Measurements from ENCODE around the gene GNAI3.

The GNAI3 gene

DNA sequence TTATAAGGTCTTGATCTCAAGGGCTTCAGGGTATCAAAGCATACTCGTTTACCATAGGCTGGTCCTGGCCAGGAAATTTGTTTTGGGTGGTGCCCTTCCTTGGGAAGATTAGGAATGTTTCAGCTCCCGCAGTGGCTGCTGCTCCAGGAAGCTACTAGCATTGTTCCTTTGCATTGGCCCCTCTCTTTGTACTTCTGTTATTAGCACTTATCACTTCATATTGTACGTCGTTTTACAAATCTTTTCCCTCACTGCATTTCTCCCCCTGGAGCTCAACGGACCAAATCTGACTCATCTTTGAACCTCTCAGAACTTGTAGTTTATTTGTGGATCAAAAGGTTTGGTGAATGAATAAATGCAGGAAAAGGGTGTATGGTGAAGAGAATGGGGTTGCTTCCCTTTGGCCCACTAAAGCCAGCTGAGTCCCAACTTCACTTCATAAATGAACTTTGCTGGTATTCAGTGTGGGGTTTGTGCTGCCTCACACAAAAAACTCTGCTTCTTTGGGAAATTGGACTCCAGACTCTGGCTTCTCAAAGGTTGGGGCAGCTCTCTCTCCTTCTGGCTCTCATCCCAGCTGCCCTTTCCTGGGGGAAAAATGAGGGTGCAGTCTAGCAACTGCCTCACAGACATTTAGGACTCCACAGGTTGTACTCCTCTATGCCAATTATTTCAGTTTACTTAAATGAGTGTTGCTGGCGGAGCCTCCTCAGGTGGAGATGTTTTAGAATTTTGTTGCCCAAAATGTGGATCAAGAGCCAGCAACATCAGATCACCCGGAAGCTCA, 65.1 kb downstream of the GNAI3 start:
- TF ChIP-seq, protein P1, sequence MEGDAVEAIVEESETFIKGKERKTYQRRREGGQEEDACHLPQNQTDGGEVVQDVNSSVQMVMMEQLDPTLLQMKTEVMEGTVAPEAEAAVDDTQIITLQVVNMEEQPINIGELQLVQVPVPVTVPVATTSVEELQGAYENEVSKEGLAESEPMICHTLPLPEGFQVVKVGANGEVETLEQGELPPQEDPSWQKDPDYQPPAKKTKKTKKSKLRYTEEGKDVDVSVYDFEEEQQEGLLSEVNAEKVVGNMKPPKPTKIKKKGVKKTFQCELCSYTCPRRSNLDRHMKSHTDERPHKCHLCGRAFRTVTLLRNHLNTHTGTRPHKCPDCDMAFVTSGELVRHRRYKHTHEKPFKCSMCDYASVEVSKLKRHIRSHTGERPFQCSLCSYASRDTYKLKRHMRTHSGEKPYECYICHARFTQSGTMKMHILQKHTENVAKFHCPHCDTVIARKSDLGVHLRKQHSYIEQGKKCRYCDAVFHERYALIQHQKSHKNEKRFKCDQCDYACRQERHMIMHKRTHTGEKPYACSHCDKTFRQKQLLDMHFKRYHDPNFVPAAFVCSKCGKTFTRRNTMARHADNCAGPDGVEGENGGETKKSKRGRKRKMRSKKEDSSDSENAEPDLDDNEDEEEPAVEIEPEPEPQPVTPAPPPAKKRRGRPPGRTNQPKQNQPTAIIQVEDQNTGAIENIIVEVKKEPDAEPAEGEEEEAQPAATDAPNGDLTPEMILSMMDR (IDR thresholded peaks at IDR 0.05; ENCODE audit: low read depth, low read length), result no peak

DNA sequence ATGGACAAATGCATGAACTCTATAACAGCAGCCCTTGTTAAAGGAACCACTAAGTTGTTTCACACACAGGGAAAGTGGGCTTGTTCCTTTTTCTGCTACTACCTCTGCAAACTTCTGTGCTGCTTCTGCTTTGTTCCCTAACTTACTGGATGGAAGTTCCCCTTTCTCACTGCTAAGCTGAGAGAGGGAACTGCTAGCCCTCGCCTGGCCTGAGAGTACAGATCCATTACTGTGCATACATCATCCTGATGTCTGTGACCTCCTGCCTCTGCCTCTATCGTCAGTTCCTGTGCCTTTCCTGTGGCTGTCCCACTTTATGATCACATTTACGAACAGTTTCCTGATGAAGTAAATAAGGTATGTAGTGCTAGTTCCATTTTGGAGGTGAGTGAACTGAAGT, 67.5 kb downstream of the GNAI3 start:
- H3K4me3 ChIP-seq (ENCODE audit: low read depth, low read length), result no peak overlapping the region
- TF ChIP-seq, protein P1 (IDR thresholded peaks at IDR 0.05; ENCODE audit: low read depth, low read length), result no peak

More for the DNA sequence above, 65.1 kb downstream of the GNAI3 start:
- H3K4me3 ChIP-seq (ENCODE audit: low read depth, low read length), result no peak overlapping the region

DNA sequence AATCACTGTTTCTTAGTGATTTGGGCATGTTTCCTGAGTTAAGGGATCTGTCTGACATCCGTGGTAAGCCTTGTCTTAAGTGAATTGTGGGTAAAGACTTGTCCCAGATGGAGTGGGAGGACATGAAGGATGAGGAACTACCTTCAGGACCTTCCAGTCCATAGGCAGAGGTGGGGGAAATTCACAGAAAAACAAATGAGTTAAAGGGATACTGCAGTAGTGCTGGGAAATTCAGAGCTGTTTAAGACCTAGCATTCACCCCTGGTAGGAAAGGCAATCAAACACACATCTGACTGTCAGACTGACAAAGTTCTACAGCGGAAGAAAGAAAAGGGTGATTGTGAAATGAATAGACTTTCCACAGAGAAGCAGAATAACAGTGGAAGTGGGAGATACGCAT, 68.0 kb downstream of the GNAI3 start:
- TF ChIP-seq, protein P1 (IDR thresholded peaks at IDR 0.05; ENCODE audit: low read depth, low read length), result no peak
- H3K4me3 ChIP-seq (ENCODE audit: low read depth, low read length), result no peak overlapping the region

DNA sequence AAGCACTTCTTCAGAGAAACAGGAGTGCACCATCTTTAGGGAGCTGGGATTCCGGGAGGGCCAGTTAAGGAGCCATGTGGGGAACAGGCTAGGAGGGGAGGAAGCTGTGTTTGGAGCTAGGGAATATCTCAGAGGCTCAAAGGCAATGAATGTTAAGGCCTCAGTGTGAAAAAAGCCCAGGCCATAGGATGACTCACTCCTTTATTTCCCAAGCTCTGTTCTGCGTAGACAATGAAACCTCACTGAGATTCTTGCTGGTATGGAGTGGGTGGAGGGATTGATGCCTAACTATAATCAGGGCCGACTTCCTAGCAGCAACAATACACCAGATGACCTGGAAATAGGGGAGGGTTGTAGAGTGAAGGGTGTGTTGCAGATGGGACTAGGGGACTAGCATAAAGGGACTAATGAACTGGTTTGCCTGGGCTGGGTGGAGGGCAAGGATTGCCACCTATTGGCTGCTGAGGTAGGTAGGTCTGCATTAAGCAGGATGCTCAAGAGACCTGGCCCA, 68.9 kb downstream of the GNAI3 start:
- no peak overlapping the region for H3K4me3 ChIP-seq (ENCODE audit: low read depth, low read length)

DNA sequence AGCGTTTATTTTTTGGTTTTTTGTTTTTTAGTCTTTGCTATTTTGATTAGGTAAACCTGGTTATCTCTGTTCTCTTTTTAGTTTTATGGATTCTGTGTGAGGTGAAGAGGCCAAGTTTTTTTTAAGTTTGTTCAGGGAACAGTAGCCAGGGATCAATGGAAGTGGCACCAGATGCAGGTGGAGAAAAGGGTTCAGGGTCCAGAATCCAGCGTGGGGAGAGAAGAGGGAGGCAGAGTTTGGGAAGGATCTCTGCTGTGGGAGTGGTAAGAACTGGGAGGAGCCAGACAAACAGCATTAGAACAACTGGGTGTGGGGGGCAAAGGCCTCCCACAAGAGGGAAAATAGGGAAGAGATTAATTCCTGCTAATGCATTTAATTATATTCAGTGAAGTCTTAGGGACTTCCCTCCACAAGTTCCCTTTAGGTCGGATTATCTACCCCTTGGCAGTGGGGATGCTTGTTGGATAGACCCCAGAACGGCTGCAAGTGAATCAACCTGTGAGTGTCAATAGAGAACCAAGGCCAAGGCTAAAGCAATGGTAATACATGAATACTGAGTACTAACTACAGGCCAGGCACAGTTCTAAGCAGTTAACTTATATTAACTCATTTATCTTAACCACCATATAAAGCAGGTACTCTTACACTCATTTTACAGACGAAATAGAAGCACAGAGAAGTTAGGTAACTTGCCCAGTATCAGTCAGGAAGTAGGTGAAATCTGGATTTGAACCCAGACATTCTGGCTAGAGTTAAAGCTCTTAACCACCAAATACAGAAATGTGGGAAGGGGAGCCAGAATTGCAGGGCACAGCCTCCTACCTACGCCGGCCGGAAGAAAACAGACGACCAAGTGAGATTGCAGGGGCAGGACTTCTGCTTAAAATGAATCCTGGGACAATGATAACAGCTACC, 70.5 kb downstream of the GNAI3 start:
- H3K4me3 ChIP-seq (ENCODE audit: low read depth, low read length), result peak overlapping the region; percentile 89
- TF ChIP-seq, protein P1 (IDR thresholded peaks at IDR 0.05; ENCODE audit: low read depth, low read length), result no peak

More for the DNA sequence above, 68.9 kb downstream of the GNAI3 start:
- TF ChIP-seq, protein P1 (IDR thresholded peaks at IDR 0.05; ENCODE audit: low read depth, low read length), result no peak

DNA sequence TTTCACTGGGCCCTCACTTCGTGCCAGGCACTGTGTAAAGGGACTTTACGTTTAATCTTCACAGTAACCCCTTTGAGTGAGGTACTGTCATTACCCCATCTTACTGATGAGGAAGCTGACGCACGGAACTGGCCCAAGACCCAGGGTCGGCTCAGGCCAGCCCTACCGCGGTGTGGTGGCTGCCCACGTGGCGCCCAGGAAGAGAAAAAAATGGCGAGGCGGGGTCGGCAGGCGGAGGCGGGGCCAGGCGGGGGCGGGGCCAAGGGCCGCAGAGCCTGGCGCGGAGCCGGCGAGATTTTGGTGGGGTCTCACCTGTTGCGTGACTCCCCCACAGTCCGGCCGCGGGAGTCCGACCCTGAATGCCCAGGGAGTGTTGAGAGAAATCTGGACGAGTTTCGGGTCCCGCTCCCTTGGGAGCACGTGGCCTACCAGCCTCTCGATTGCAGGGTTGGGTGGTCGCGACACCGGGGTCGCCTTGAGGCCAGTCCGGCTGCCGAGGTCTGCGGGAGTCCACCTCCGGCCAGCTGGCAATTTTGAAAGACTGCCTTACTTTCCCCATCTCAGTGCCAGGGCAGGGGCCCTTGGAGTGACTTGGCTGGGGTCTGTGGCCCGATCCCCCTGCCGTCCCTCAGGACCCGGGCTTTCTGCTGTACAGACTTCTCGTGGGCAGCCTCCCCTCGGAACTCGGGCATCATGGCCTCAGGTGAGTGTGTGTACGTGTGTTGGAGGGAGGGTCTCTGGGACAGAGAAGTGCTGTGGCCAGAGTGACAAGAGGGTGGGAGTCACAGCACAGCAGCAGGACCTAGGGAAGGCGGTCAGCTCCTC, 71.4 kb downstream of the GNAI3 start, which contains the start of the genes AMPD2 and GNAT2:
Gene AMPD2, plus strand, starts transcription at position 262 of the 825 bp plus-strand sequence. CDS start 1,339 bp downstream, outside the sequence.
Gene GNAT2, minus strand, starts transcription at position 41 of the 825 bp plus-strand sequence. CDS start 6,746 bp downstream, outside the sequence.
- peak within 1 kb of the TSS; percentile 89 for H3K4me3 ChIP-seq (ENCODE audit: low read depth, low read length)
- TF ChIP-seq, protein P1 (IDR thresholded peaks at IDR 0.05; ENCODE audit: low read depth, low read length), result no peak

Data from WI38 (cell line).